Neural crest cell (in vitro differentiated cells): ENCODE measurements around the gene CYSTM1. TPM values are rescaled to one million over a fixed set of nuclear protein-coding genes. Genes with fewer than 3 reads are reported as not detected.

Experiments
- DNase-seq: peaks from one replicate; pipeline ENCODE4 v3.0.0; 2021; ENCODE audit warnings: low read depth, mixed read lengths, low spot score
- H3K27ac Mint-ChIP-seq: one replicate; pipeline ENCODE4 v1.8.0; 2021; ENCODE audit warnings: mild to moderate bottlenecking, mixed read lengths; ENCODE audit not compliant: unreplicated experiment
- H3K27me3 Mint-ChIP-seq: 2 replicates; pipeline ENCODE4 v1.8.0; 2021; ENCODE audit warnings: low read depth, mild to moderate bottlenecking, mixed read lengths
- H3K36me3 Mint-ChIP-seq: 2 replicates; pipeline ENCODE4 v1.8.0; 2021; ENCODE audit warnings: low read depth, mild to moderate bottlenecking, mixed read lengths
- H3K4me1 Mint-ChIP-seq: 2 replicates; pipeline ENCODE4 v1.8.0; 2021; ENCODE audit warnings: mixed read lengths
- H3K4me3 Mint-ChIP-seq: one replicate; pipeline ENCODE4 v1.8.0; 2021; ENCODE audit warnings: mild to moderate bottlenecking, mixed read lengths
- H3K9me3 Mint-ChIP-seq: 2 replicates; pipeline ENCODE4 v1.8.0; 2021; ENCODE audit warnings: mixed read lengths
- long read RNA-seq: library from polyadenylated mRNA; unstranded; transcript quantifications from one replicate; pipeline ENCODE4 v2.0.0, GENCODE V29; 2020
- total RNA-seq: library from RNA; stranded (reverse); gene quantifications from 2 replicates; pipeline ENCODE4 v1.2.1, GENCODE V29; 2021
- TF ChIP-seq, protein P1 (sequence below): fragments of 200-600 bp; sonication (generic); conservative IDR thresholded peaks from 2 replicates; pipeline ENCODE4 v1.5.0; 2021; ENCODE audit warnings: antibody characterized with exemption, mild to moderate bottlenecking

The CYSTM1 gene, protein sequence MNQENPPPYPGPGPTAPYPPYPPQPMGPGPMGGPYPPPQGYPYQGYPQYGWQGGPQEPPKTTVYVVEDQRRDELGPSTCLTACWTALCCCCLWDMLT
- 18.2 and 19.8 TPM in 2 replicates for total RNA-seq
- long read RNA-seq, transcript CYSTM1-201 (3 exons, 1,336 nt), result major isoform, 13 of 24 reads
- long read RNA-seq, partial matches to known transcripts, result 0 of 24 reads
- long read RNA-seq, other reads (novel, unspliced or antisense), result 11 of 24 reads

DNA sequence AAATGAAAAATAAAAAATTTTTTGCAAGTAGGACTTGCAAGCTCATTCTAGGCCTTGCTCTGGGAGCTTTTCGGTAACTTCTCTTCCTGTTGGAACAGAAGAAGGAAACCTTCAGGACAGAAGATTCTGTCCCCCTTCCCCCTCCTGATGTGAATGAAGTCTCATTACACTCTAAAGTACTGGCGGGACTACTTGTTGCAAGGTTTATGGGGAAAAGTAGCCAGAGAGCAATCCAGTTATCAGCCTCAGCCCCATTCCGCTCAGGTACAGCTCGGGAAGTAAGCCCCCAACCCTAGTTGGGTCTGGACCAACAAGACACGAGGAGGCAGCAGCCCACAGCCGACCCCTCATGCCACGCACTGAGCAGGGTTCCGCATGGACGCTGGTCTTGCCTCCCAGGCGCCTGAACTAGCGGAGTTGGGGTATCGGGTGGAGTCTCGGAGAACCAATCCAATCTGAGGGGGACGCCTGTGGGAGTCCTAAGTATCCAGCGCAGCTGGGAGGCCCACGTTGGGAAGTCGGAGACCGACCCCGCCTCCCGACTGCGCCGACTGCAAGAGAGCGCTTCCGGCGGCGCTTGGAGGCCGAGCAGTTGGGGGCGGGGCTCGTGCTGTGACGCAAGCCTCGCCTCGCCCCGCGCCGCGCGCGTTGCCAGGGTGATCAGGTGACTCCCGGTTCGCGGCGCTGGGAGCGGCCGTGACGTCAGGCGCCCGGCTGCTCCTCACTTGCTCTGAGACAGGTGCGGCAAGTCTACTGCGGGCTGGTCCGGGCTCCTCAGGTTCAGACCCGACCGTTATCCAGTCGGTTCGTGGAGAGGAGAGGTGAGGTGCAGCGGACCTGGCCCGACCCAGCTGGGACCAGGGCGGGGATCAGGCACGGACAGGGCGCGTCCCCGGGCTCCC, at the start of gene CYSTM1:
Gene CYSTM1, plus strand, starts transcription at position 724 of the 902 bp plus-strand sequence. CDS start 19,278 bp downstream, outside the sequence.
- peaks cover 11% of the 10 kb centered on the region for H3K4me1 Mint-ChIP-seq
- peak; percentile 90 for DNase-seq
- peak within 1 kb of the TSS; percentile 98 for H3K27ac Mint-ChIP-seq
- no peaks in the 10 kb centered on the region for H3K9me3 Mint-ChIP-seq
- no peaks in the 10 kb centered on the region for H3K36me3 Mint-ChIP-seq
- H3K27me3 Mint-ChIP-seq, result peaks cover 15% of the 10 kb centered on the region
- peak within 1 kb of the TSS; percentile 99 for H3K4me3 Mint-ChIP-seq
- TF ChIP-seq, protein P1, sequence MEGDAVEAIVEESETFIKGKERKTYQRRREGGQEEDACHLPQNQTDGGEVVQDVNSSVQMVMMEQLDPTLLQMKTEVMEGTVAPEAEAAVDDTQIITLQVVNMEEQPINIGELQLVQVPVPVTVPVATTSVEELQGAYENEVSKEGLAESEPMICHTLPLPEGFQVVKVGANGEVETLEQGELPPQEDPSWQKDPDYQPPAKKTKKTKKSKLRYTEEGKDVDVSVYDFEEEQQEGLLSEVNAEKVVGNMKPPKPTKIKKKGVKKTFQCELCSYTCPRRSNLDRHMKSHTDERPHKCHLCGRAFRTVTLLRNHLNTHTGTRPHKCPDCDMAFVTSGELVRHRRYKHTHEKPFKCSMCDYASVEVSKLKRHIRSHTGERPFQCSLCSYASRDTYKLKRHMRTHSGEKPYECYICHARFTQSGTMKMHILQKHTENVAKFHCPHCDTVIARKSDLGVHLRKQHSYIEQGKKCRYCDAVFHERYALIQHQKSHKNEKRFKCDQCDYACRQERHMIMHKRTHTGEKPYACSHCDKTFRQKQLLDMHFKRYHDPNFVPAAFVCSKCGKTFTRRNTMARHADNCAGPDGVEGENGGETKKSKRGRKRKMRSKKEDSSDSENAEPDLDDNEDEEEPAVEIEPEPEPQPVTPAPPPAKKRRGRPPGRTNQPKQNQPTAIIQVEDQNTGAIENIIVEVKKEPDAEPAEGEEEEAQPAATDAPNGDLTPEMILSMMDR, result no peak

DNA sequence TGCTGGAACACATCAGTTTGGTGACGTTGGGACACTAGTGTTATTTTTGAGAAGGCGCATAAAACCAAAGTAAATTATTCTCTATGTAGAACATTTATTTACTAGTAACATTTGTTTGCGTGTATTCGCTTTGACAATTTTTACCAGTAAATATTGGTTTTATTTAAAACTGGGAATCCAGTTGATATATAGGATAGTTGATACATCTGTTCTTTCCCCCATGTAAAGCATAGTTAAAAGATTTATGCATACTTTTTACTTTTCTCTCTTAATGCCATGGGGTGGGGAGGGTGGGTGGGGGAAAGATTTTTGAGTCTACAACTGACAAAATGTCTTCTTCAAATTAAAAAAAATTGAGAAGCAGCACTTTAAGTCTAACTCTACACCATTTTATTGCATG, 49.4 kb upstream of the CYSTM1 start, which contains the start of gene IGIP:
Gene IGIP, plus strand, starts transcription at position 301 of the 400 bp plus-strand sequence. CDS start 2,540 bp downstream, outside the sequence.
- H3K4me1 Mint-ChIP-seq, result no peaks in the 10 kb centered on the region
- H3K36me3 Mint-ChIP-seq, result no peaks in the 10 kb centered on the region
- peaks cover 38% of the 10 kb centered on the region for H3K27me3 Mint-ChIP-seq
- TF ChIP-seq, protein P1, result no peak
- no peak within 1 kb of the TSS for H3K27ac Mint-ChIP-seq
- no peak for DNase-seq
- no peaks in the 10 kb centered on the region for H3K9me3 Mint-ChIP-seq
- no peak within 1 kb of the TSS for H3K4me3 Mint-ChIP-seq

DNA sequence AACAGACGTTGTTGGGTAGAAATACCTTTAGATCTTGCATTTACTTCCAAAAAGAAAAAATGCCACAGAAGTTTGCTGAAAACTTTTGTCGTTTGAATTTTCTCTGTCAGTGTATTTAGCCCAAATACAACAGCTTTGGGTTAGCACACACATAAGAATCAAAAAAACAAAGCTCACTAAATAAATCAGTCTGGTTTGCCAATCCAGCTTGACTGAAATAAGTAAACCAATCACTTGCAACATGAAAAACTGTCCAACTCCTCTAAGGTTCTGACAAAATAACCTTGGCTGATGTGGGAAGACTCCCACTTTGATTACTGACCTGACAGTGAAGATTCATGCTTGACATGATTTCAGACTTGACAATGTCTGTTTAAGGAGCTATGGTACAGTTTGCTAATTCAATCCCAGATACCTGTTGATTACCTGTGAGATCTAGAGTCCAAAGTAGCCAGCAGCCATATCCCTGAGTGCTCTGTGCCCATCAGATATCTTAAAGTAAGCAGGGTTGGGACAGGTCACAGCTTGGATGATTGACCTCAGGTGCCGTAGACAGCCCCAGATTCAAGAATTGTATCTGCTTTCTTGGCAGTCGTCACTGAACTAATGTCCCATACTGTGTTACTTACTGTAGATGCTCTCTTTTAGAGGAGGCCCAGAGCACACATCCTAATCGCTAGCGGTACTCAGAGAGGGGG, 48.5 kb upstream of the CYSTM1 start:
- TF ChIP-seq, protein P1, result no peak
- H3K27ac Mint-ChIP-seq, result no peak overlapping the region
- H3K27me3 Mint-ChIP-seq, result peaks cover 34% of the 10 kb centered on the region
- H3K4me1 Mint-ChIP-seq, result no peaks in the 10 kb centered on the region
- H3K9me3 Mint-ChIP-seq, result no peaks in the 10 kb centered on the region
- H3K36me3 Mint-ChIP-seq, result no peaks in the 10 kb centered on the region
- DNase-seq, result no peak
- no peak overlapping the region for H3K4me3 Mint-ChIP-seq

DNA sequence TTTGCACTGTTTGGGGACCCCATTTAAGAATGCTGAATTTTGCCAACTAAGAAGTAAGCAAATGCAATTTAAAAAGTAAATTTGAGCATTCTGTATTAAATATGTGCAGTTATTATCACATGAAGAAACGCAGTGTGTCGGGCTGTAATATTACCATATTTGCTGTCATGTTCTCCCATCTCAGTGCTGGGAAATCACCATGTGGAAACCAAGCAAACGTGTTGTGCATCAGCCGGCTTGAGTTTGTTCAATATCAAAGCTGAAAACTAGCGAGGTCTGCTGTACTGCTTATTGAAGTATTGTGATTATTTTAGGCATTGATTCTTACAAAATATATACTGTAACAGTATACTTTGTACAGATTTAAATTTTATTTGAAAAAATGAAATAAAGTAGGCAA, 46.6 kb upstream of the CYSTM1 start:
- H3K4me1 Mint-ChIP-seq, result no peaks in the 10 kb centered on the region
- H3K36me3 Mint-ChIP-seq, result no peaks in the 10 kb centered on the region
- no peak overlapping the region for H3K27ac Mint-ChIP-seq
- no peaks in the 10 kb centered on the region for H3K9me3 Mint-ChIP-seq
- no peak for DNase-seq
- H3K4me3 Mint-ChIP-seq, result no peak overlapping the region
- TF ChIP-seq, protein P1, result no peak
- peaks cover 21% of the 10 kb centered on the region for H3K27me3 Mint-ChIP-seq

DNA sequence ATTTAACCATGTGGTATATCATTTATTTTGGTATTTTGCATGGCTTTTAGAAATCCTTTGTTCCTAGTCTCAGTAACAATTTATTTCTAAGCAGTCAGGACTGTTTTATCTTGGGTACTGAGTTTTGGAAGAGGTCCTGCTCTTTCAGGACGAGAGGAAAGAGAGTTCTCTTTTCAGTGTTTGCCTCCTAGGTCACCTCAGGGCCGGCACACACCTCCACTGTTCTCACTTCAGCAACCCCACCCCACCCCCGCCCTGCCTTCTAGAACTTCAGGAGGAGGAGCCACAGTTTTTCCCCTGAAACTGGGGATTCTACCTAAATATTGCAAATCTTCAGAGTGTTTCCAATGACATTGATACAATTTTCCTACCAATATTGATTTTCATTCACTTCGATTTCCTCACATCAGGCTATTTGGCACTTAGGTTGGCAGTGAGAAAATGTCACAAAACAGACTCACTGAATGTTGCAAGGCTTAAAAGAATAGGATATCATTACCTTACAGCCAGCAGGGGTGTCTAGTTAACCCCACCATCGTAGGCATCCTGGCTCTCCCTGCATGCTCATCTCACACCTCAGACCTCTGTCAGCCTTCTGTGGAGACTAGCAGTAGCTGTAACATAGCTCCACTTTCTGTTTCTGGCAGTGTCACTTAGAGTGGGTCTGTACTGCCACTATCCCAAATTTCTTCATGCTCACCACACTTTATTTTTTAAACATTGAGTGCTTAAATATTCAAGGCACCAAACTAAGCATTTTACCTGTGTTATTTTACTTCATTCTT, 43.8 kb upstream of the CYSTM1 start:
- Mint-ChIP-seq H3K4me3 (no peak overlapping the region), H3K4me1 (no peaks in the 10 kb centered on the region), H3K27me3 (peaks cover 8% of the 10 kb centered on the region), H3K9me3 (no peaks in the 10 kb centered on the region), H3K36me3 (no peaks in the 10 kb centered on the region), H3K27ac (no peak overlapping the region)
- TF ChIP-seq, protein P1, result no peak
- DNase-seq, result no peak
